B cell (primary cell): ENCODE measurements around the gene PGS1.

Source experiments
- EZH2 ChIP-seq: IDR thresholded peaks from 2 replicates; pipeline ENCODE4 v1.6.1; 2012; ENCODE audit warnings: borderline replicate concordance, low read depth, mild to moderate bottlenecking, moderate library complexity, low read length; ENCODE audit not compliant: insufficient read depth, poor library complexity, severe bottlenecking
- TF ChIP-seq, protein P1 (sequence below): fragments of 200-600 bp; IDR thresholded peaks from one replicate; pipeline ENCODE4 v1.8.0; 2022; ENCODE audit warnings: antibody characterized with exemption, mild to moderate bottlenecking

DNA sequence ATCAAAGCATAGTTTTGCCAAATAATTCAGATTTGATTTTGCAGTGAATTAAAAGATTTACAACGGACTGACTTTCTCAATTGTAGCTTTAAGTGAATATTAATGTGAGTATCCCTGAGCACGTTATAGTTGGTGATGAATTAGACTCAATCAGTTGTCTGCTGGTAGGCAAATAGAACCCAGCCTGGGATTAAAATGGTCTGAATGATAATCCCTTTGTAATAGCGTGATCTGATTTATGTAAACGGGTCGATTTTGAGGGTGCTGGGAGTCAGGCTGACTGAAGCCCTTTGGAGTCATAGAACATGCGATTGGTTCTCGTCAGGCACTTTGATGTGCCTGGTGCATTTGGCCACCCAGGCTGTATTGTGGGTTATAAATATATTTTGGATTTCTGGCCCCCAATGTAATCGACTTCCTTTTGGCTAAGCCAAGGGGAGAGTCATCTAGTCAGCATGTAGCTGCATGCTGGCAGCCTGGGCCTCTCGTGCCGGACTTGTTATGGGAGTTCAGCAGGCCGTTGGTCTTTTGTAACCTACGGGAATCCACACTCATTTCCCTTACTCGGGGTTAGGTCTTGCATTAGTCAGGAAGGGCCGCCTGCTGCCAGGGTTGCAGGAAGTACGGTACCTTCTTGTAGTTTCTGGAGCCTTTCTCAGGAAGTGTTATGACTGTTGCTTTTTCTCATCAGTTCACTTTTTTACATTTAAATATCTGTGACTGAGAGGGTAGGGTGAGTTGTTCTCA, 5.4 kb downstream of the PGS1 start:
- TF ChIP-seq, protein P1, sequence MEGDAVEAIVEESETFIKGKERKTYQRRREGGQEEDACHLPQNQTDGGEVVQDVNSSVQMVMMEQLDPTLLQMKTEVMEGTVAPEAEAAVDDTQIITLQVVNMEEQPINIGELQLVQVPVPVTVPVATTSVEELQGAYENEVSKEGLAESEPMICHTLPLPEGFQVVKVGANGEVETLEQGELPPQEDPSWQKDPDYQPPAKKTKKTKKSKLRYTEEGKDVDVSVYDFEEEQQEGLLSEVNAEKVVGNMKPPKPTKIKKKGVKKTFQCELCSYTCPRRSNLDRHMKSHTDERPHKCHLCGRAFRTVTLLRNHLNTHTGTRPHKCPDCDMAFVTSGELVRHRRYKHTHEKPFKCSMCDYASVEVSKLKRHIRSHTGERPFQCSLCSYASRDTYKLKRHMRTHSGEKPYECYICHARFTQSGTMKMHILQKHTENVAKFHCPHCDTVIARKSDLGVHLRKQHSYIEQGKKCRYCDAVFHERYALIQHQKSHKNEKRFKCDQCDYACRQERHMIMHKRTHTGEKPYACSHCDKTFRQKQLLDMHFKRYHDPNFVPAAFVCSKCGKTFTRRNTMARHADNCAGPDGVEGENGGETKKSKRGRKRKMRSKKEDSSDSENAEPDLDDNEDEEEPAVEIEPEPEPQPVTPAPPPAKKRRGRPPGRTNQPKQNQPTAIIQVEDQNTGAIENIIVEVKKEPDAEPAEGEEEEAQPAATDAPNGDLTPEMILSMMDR = no peak
- no peak for TF ChIP-seq EZH2
